Heart left ventricle (tissue), 16 donors: ENCODE data around the gene KCNA1. TPM values are rescaled to one million over a fixed set of nuclear protein-coding genes. Genes with fewer than 3 reads are reported as not detected.

Experiments
- ATAC-seq, 4 donors: fragments of 200-7000 bp; cut with Tn5 transposase; one replicate each; pipeline ENCODE4 v1.9.1; 2020 to 2022; ENCODE audit warnings: moderate library complexity in 4 of 4, mild to moderate bottlenecking in 3 of 4, moderate number of reproducible peaks in 1 of 4
- DNase-seq, 5 donors: peaks; one replicate each; pipeline ENCODE4 v3.0.0-alpha.2; 2020
- H3K27ac ChIP-seq, 12 donors: fragments of 200-600 bp; sonication (generic) in 4 of 12; one replicate each; pipeline versions ENCODE4 v1.5.0 to v1.8.0; 2016 to 2022; ENCODE audit warnings: mild to moderate bottlenecking in 2 of 12
- H3K27me3 ChIP-seq, 9 donors: fragments of 200-600 bp; sonication (generic) in 2 of 9; one replicate each; pipeline versions ENCODE4 v1.5.1 to v1.8.0; 2016 to 2022; ENCODE audit warnings: mild to moderate bottlenecking in 3 of 9
- H3K36me3 ChIP-seq, 9 donors: fragments of 200-600 bp; sonication (generic) in 2 of 9; one replicate each; pipeline versions ENCODE4 v1.5.0 to v1.8.0; 2018 to 2022; ENCODE audit warnings: mild to moderate bottlenecking in 2 of 9
- H3K4me1 ChIP-seq, 12 donors: fragments of 200-600 bp; sonication (generic) in 4 of 12; one replicate each; pipeline versions ENCODE4 v1.5.0 to v1.8.0; 2016 to 2022; ENCODE audit warnings: mild to moderate bottlenecking in 3 of 12
- H3K4me3 ChIP-seq, 12 donors: fragments of 200-600 bp; sonication (generic) in 4 of 12; one replicate each; pipeline versions ENCODE4 v1.5.0 to v1.8.0; 2017 to 2022; ENCODE audit warnings: mild to moderate bottlenecking in 9 of 12, moderate library complexity in 4 of 12
- H3K9me3 ChIP-seq, 12 donors: fragments of 200-600 bp; sonication (generic) in 4 of 12; one replicate each; pipeline versions ENCODE4 v1.5.0 to v1.8.0; 2016 to 2022; ENCODE audit warnings: mild to moderate bottlenecking in 1 of 12
- CTCF ChIP-seq, 12 donors: fragments of 200-600 bp; sonication (generic) in 4 of 12; IDR thresholded peaks; one replicate each; pipeline versions ENCODE4 v1.5.0 to v1.8.0; 2018 to 2022; ENCODE audit warnings: antibody characterized with exemption in 12 of 12, mild to moderate bottlenecking in 5 of 12
- POLR2A ChIP-seq, 2 donors: fragments of 450-650 bp; IDR thresholded peaks; one replicate each; pipeline ENCODE4 v1.6.1; 2017; ENCODE audit warnings: antibody characterized with exemption in 2 of 2, mild to moderate bottlenecking in 2 of 2, moderate library complexity in 2 of 2
- WGBS, 4 donors: extraction: QIAGEN DNeasy Blood & Tissue Kit in 2 of 4; methylation state at CpG; one replicate each; pipeline versions ENCODE4 v1.1.5 to v1.1.7; 2013 to 2018; 5-methylcytosine and 5-hydroxymethylcytosine counted together
- intact Hi-C, 10 donors: fragments of 100-400 bp; cut with DNase I; formaldehyde crosslinking; loops; one replicate each; pipeline versions ENCODE4 v1.11.1 to v1.14.2; 2022
- polyA plus RNA-seq, 2 donors: library from polyadenylated mRNA; stranded (reverse); fragments of 200-250 nt; gene quantifications; one replicate each; pipeline ENCODE4 v1.2.3, GENCODE V29; 2013
- total RNA-seq, 9 donors: library from RNA; depleted of rRNA in 2 of 9; stranded (reverse); fragments of >200 nt in 2 of 9; fragmentation: NEBNext Ultra II Directional in 3 of 9; extraction: Animal tissue kit (Norgen Biotek cat#: 25700) in 3 of 9; gene quantifications; one replicate each; pipeline versions ENCODE4 v1.1.0 to v1.2.4, GENCODE V29; 2016 to 2023
- donor health status: ischemic (EF 13 %, LVEDD 7.1; RV severe dilation, severe dysfunction).
- donor health status: healthy with polysubstance abuse.
- donor health status: DM: no; HTN: yes; CAD: no.
- donor health status: DM: no; HTN: no; CAD: no.
- donor health status: ischemic (EF 25% LVEDD 6.9; RV normal size, moderate dysfunction).
- donor health status: ischemic (EF 25% LVEDD 5.7; RV mildly dilated, moderate dysfunction).
- donor health status: healthy.
- donor health status: DM: yes; HTN: yes; CAD: no.
- donor health status: ischemic (EF 35%, LVEDD 5.7; RV mildly dilated, moderate dysfunction).
- donor health status: nonischemic (EF 11% LVEDD 7.7; RV severe dilation, severe dysfunction).
- donor health status: DM: yes; HTN: yes; CAD: no.
- donor health status: PGD.
- donor health status: ischemic (EF 29% LVEDD 5.4; RV normal size, mild dysfunction).
- donor health status: nonischemic (EF 23%, LVEDD 6.1; RV moderate dilation, normal function).

The KCNA1 gene
- total and polyA plus RNA-seq, 11 donors: 0.04 to 0.34 TPM; not detected in 9

GRCh38 chr12:4934407-4935035, 24.8 kb downstream of the KCNA1 start:
- intact Hi-C loops: no loop called here
- Histone ChIP-seq H3K36me3 (no peaks in the 10 kb centered on the region), H3K27ac (no peak overlapping the region), H3K4me3 (no peak overlapping the region), H3K27me3 (peaks cover 0 to 53% (median 0%) of the 10 kb centered on the region in 9 donors), H3K4me1 (no peaks in the 10 kb centered on the region), H3K9me3 (no peaks in the 10 kb centered on the region)
- TF ChIP-seq CTCF (IDR thresholded peaks at IDR 0.05) (no peak), POLR2A (IDR thresholded peaks at IDR 0.05) (no peak)
- ATAC-seq: no peak
- 62 to 68% (median 66%) methylated on average over 2 of the region's 2 CpGs for WGBS, 4 donors
- DNase-seq: no peak

GRCh38 chr12:4938900-4939299, 29.2 kb downstream of the KCNA1 start:
- H3K4me3 ChIP-seq: no peak overlapping the region
- TF ChIP-seq POLR2A (IDR thresholded peaks at IDR 0.05) (no peak), CTCF (IDR thresholded peaks at IDR 0.05) (no peak)
- H3K9me3 ChIP-seq: no peaks in the 10 kb centered on the region
- no peaks in the 10 kb centered on the region for H3K36me3 ChIP-seq
- ATAC-seq (no peak), DNase-seq (no peak)
- 86 to 92% (median 88%) methylated on average over 7 of the region's 7 CpGs for WGBS, 4 donors
- peaks cover 0 to 39% (median 0%) of the 10 kb centered on the region in 9 donors for H3K27me3 ChIP-seq
- H3K4me1 ChIP-seq: no peaks in the 10 kb centered on the region
- H3K27ac ChIP-seq: no peak overlapping the region
- intact Hi-C loops: no loop called here

- intact Hi-C loops: no loop called here
- ATAC-seq (no peak), DNase-seq (no peak)
- Histone ChIP-seq H3K4me1 (no peaks in the 10 kb centered on the region), H3K27me3 (peaks cover 0 to 37% (median 0%) of the 10 kb centered on the region in 9 donors), H3K4me3 (no peak overlapping the region), H3K36me3 (no peaks in the 10 kb centered on the region), H3K9me3 (no peaks in the 10 kb centered on the region), H3K27ac (no peak overlapping the region)
- WGBS, 4 donors: 76 to 84% (median 78%) methylated on average over 16 of the region's 16 CpGs
- TF ChIP-seq POLR2A (IDR thresholded peaks at IDR 0.05) (no peak), CTCF (IDR thresholded peaks at IDR 0.05) (no peak)
Observed at GRCh38 chr12:4939418-4940023, 29.8 kb downstream of the KCNA1 start.

GRCh38 chr12:4943067-4943937, 33.6 kb downstream of the KCNA1 start:
- Histone ChIP-seq H3K27ac (no peak overlapping the region), H3K4me1 (no peaks in the 10 kb centered on the region), H3K27me3 (peaks cover 0 to 21% (median 0%) of the 10 kb centered on the region in 9 donors), H3K9me3 (no peaks in the 10 kb centered on the region), H3K4me3 (no peak overlapping the region), H3K36me3 (no peaks in the 10 kb centered on the region)
- TF ChIP-seq CTCF (IDR thresholded peaks at IDR 0.05) (no peak), POLR2A (IDR thresholded peaks at IDR 0.05) (no peak)
- intact Hi-C loops: no loop called here
- DNase-seq: no peak
- WGBS, 4 donors: 82 to 89% (median 86%) methylated on average over 10 of the region's 10 CpGs
- ATAC-seq: no peak
